PC-9 (cell line): ENCODE results near the gene PIBF1. TPM values are rescaled to one million over a fixed set of nuclear protein-coding genes. Genes with fewer than 3 reads are reported as not detected.

Source experiments
- BruUV-seq: library from RNA; stranded (reverse); fragments of 400-500 nt; replicated peaks from 2 replicates; lab custom pipeline; 2021; lab: Mats Ljungman, UMichigan
- CTCF ChIA-PET: fragments of 300-600 bp; sonication (Branson Sonifier 250); formaldehyde crosslinking; loops from one replicate; lab custom pipeline; 2022; ENCODE audit warnings: antibody characterized with exemption; lab: Charles Lee
- POLR2A ChIA-PET: fragments of 300-600 bp; sonication (Branson Sonifier 250); formaldehyde crosslinking; loops from one replicate; lab custom pipeline; 2022; ENCODE audit warnings: antibody characterized with exemption; ENCODE audit not compliant: unreplicated experiment; lab: Charles Lee
- DNase-seq, 2 experiments: peaks; one replicate each; pipeline versions ENCODE4 v3.0.0 to v3.0.0-alpha.2; 2015 to 2022; ENCODE audit warnings: mixed read lengths in 1 of 2
- H2AFZ ChIP-seq: fragments of 200-600 bp; sonication (generic); 2 replicates; pipeline ENCODE4 v1.8.1; 2017; ENCODE audit warnings: antibody characterized with exemption
- H3F3A ChIP-seq: fragments of 200-600 bp; sonication (generic); 2 replicates; pipeline ENCODE4 v1.8.1; 2017; ENCODE audit warnings: antibody characterized with exemption, mild to moderate bottlenecking, low read depth; ENCODE audit not compliant: insufficient read depth
- H3K27ac ChIP-seq: fragments of 200-600 bp; sonication (generic); 2 replicates; pipeline ENCODE4 v1.6.1; 2016; ENCODE audit warnings: mixed run types
- H3K27me3 ChIP-seq: fragments of 200-600 bp; sonication (generic); 2 replicates; pipeline ENCODE4 v1.6.1; 2016; ENCODE audit warnings: low read depth, mixed run types; ENCODE audit not compliant: insufficient read depth
- H3K36me3 ChIP-seq: fragments of 200-600 bp; sonication (generic); 2 replicates; pipeline ENCODE4 v1.6.1; 2016; ENCODE audit warnings: low read depth, mixed run types
- H3K4me1 ChIP-seq: fragments of 200-600 bp; sonication (generic); replicated peaks from 2 replicates; pipeline ENCODE4 v1.6.1; 2016; ENCODE audit warnings: mixed run types; ENCODE audit not compliant: insufficient read depth
- H3K4me2 ChIP-seq: fragments of 200-600 bp; sonication (generic); 2 replicates; pipeline ENCODE4 v1.6.1; 2017; ENCODE audit warnings: mixed run types
- H3K4me3 ChIP-seq: fragments of 200-600 bp; sonication (generic); 2 replicates; pipeline ENCODE4 v1.6.1; 2016; ENCODE audit warnings: mixed run types
- H3K79me2 ChIP-seq: fragments of 200-600 bp; sonication (generic); 2 replicates; pipeline ENCODE4 v1.6.1; 2017; ENCODE audit warnings: low read depth, mixed run types
- H3K9me2 ChIP-seq: fragments of 200-600 bp; sonication (generic); 2 replicates; pipeline ENCODE4 v1.8.1; 2017; ENCODE audit warnings: mild to moderate bottlenecking; ENCODE audit not compliant: insufficient read depth
- H3K9me3 ChIP-seq: fragments of 200-600 bp; sonication (generic); 2 replicates; pipeline ENCODE4 v1.8.1; 2016; ENCODE audit warnings: low read depth; ENCODE audit not compliant: insufficient read depth
- H4K20me1 ChIP-seq: fragments of 200-600 bp; sonication (generic); 2 replicates; pipeline ENCODE4 v1.8.1; 2017; ENCODE audit not compliant: insufficient read depth
- CTCF ChIP-seq: fragments of 200-600 bp; sonication (generic); conservative IDR thresholded peaks from 2 replicates; pipeline ENCODE4 v1.6.1; 2017; ENCODE audit warnings: mixed run types, antibody characterized with exemption, mild to moderate bottlenecking, moderate library complexity
- EZH2 ChIP-seq: fragments of 200-600 bp; sonication (generic); IDR thresholded peaks from 2 replicates; pipeline ENCODE4 v1.8.0; 2017; ENCODE audit warnings: antibody characterized with exemption, low read depth
- intact Hi-C: fragments of 100-400 bp; cut with micrococcal nuclease; formaldehyde crosslinking; loops from one replicate; pipeline ENCODE4 v1.10.0; 2022; ENCODE audit not compliant: unreplicated experiment
- total RNA-seq: library from RNA; stranded (reverse); gene quantifications from 2 replicates; pipeline ENCODE4 v1.2.3, GENCODE V29; 2021

The PIBF1 gene
- total RNA-seq, 1 experiment from 2014 or later, result 20.3 TPM

- Histone ChIP-seq H3K9me3 (no peaks in the 10 kb centered on the region), H3K79me2 (peaks cover 92% of the 10 kb centered on the region), H4K20me1 (no peaks in the 10 kb centered on the region), H3K4me2 (peak overlapping the region; percentile 92), H2AFZ (no peak overlapping the region), H3K27me3 (no peaks in the 10 kb centered on the region), H3K4me3 (peak overlapping the region; percentile 89), H3K4me1 (peaks cover 68% of the 10 kb centered on the region), H3F3A (peaks cover 55% of the 10 kb centered on the region), H3K36me3 (peaks cover 63% of the 10 kb centered on the region), H3K9me2 (no peaks in the 10 kb centered on the region), H3K27ac (peak overlapping the region; percentile 96)
- no peak for DNase-seq
- POLR2A ChIA-PET, result interaction anchor here (0.6 kb wide), 1 partner anchor 367 kb away, joined by 9 read pairs; no protein-coding TSS in a partner anchor
- no TSS peak for BruUV-seq
- CTCF ChIA-PET, result no interaction called here
- no peak for TF ChIP-seq EZH2
- no peak for TF ChIP-seq CTCF
- intact Hi-C loops, result loop anchor here (10.0 kb wide), 1 partner anchor 132 kb away; no protein-coding TSS in a partner anchor
These were observed 280.5 kb downstream of the PIBF1 start for GRCh38 chr13:73062468-73062867.

- peak overlapping the region; percentile 92 for H3K4me2 ChIP-seq
- peaks cover 61% of the 10 kb centered on the region for H3K4me1 ChIP-seq
- POLR2A ChIA-PET, result no interaction called here
- TF ChIP-seq CTCF (no peak), EZH2 (no peak)
- no peaks in the 10 kb centered on the region for H3K9me3 ChIP-seq
- no TSS peak for BruUV-seq
- H2AFZ ChIP-seq, result no peak overlapping the region
- CTCF ChIA-PET, result no interaction called here
- peaks cover 70% of the 10 kb centered on the region for H3K36me3 ChIP-seq
- DNase-seq, result no peak
- peaks cover 92% of the 10 kb centered on the region for H3K79me2 ChIP-seq
- peaks cover 55% of the 10 kb centered on the region for H3F3A ChIP-seq
- no peaks in the 10 kb centered on the region for H3K9me2 ChIP-seq
- intact Hi-C loops, result loop anchor here (10.0 kb wide), 1 partner anchor 132 kb away; no protein-coding TSS in a partner anchor
- H3K27ac ChIP-seq, result peak overlapping the region; percentile 96
- no peaks in the 10 kb centered on the region for H4K20me1 ChIP-seq
- H3K27me3 ChIP-seq, result no peaks in the 10 kb centered on the region
- H3K4me3 ChIP-seq, result peak overlapping the region; percentile 89; the same call in 1 of the 2 replicates
These were observed 281.2 kb downstream of the PIBF1 start for GRCh38 chr13:73063166-73063565.

- H3K4me3 ChIP-seq, result peak overlapping the region; percentile 51
- H3K4me1 ChIP-seq, result peaks cover 74% of the 10 kb centered on the region
- H3K9me3 ChIP-seq, result no peaks in the 10 kb centered on the region
- no peak for TF ChIP-seq EZH2
- TF ChIP-seq CTCF, result no peak
- peaks cover 55% of the 10 kb centered on the region for H3F3A ChIP-seq
- H3K27ac ChIP-seq, result peak overlapping the region; percentile 96
- no peaks in the 10 kb centered on the region for H3K9me2 ChIP-seq
- H3K4me2 ChIP-seq, result peak overlapping the region; percentile 92
- ChIA-PET POLR2A (no interaction called here), CTCF (no interaction called here)
- H2AFZ ChIP-seq, result no peak overlapping the region
- peaks cover 86% of the 10 kb centered on the region for H3K36me3 ChIP-seq
- no TSS peak for BruUV-seq
- H3K79me2 ChIP-seq, result peaks cover 99% of the 10 kb centered on the region
- H4K20me1 ChIP-seq, result no peaks in the 10 kb centered on the region
- peak in 1 of 2 experiments; percentile 62 for DNase-seq
- intact Hi-C loops, result loop anchor here (10.0 kb wide), 1 partner anchor 130 kb away; no protein-coding TSS in a partner anchor
- no peaks in the 10 kb centered on the region for H3K27me3 ChIP-seq
These were observed 283.1 kb downstream of the PIBF1 start for GRCh38 chr13:73065036-73065435.
